ENCODE data around the gene TTC21A.
A peak's percentile ranks its signal among the peaks of the same experiment; 100 is the strongest.
"Not testable (repeated sequence)": the region's sequence is repeated elsewhere in the genome, so short reads cannot be mapped to it uniquely, and the experiment has no call there.

TTC21A gene

GRCh38 chr3:39150803-39151631, 43.5 kb downstream of the TTC21A start:
- DNase-seq, result peak; percentile 30 to 57

DNA sequence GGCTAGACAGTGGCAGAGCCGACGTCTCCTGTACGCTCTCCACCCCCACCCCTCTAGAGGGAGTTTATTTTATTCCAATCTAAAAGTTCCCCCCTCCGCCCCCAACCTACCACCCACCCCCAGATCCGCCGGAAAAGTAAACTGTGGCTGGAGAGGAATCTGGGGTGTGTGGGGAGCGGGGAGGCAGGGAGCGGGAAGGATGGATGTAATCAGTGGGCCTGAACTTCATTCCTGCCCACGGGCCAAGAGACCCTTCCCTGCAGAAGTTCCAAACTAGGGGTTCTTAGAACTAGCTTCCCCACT, 46.4 kb downstream of the TTC21A start:
- DNase-seq, result no peak

DNA sequence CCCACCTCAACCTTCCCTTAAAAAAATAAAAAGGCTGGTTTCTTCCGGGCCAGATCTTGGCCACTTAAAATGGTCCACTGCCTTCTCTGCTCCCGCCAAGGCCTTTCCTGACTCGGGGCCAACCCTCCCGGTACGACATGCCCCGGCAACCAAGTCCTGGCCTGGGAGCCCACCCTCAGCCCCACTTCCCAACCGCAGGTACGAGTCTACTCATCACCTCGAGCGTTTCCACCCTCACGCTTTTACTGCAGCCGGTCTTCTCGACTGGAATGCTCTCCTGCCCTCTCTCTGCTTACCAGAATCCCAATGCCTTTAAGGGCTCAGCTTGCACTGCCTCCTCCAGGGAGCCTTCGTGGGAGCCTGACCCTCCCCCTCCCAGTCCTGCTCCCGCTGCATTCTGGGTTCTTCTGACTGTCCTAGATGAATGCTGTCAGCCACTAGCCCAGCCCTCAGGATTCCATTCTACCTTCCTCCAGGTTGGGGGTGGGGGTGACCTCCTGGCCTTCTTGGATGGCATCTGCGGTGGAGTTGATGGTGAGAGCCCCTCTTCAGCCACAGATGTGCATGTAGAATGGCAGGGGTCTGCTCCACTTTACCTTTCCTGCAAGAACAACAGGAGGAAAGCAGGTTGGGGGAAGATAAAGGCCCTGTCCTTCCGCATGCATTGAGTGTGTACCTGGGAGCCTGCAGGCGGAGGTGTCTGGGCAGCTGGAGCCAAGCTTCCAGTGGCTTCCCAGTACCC, 47.0 kb downstream of the TTC21A start:
- no peak for DNase-seq

GRCh38 chr3:39156421-39156820, 48.9 kb downstream of the TTC21A start:
- DNase-seq, result no peak

- DNase-seq, result no peak
These were observed 49.9 kb downstream of the TTC21A start for GRCh38 chr3:39157359-39157758.

DNA sequence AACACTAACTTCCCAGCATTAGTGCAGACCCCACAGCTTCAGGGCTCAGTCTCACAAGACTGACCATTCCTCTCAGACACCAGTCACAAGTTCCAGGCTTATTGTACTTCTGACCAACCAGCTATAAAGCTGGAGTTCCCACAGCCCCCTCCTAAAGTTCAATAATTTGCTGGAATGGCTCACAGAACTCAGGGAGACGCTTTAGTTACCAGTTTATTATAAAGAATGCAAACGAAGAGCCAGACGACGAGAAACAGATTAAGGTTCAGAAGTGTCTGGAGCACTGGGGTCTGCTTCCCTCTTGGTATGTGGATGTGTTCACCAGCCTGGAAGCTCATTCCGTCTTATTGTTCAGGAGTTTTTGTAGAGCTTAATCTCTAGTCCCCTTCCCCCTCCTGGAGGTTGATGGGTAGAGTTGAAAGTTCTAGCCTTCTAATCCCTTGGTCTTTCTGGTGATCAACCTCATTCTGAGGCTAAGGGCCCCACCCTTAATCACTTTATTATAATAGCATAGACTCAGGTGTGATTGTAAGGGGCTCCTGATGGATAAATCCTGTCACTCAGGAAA, 50.8 kb downstream of the TTC21A start:
- no peak for DNase-seq

GRCh38 chr3:39164414-39164813, 56.9 kb downstream of the TTC21A start:
- no peak for DNase-seq

- no peak for DNase-seq
These were observed 58.0 kb downstream of the TTC21A start for GRCh38 chr3:39165518-39165917.

GRCh38 chr3:39166134-39166710, 58.7 kb downstream of the TTC21A start:
- DNase-seq, result no peak

DNA sequence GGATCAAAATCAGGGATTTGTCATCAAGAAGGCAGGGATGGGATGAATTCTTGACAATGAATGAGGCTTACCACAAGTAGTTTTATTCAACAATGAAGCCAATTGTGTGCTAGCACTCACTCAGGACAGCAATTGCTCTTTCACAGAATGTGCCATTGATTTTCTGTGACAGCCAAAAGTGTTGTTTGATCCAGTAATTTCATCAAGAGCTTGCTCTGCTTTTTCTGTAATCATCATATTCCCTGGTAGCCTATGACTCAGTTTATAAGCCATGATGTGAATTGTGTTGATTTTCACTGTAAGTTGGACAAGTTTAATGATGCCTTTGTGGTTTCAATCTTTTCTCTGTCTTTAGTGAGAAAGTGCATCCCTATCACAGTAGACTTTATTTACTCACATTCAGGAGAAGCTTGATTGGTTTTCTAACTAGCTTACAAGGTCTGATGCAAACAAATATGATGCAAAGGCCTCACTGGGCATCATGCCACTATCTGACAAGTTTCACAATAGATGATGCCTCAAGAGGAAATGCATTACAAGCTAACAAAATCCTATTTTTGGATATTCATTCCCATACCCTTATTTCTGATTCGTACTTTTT, 59.6 kb downstream of the TTC21A start:
- DNase-seq, result no peak

- DNase-seq, result no peak
These were observed 60.8 kb downstream of the TTC21A start for GRCh38 chr3:39168156-39168780.

DNA sequence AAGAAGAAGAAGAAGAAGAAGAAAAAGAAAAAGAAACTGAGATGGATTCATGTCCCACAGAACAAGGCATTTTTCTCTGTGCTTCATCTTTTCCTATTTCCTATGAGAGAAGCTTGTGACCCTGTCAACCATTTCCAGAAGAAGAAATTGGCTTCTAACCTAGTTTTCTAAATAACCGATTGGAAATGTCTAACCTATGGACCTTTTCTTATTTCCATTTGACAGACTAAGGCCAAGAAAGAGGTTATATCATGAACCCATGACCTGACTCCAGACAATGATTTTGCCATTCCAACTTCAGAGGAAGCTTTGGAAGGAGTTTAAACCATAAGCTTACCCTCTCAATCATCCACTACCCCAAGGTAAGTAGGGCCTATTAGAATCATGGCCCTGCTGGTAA, 62.2 kb downstream of the TTC21A start:
- no peak for DNase-seq

- DNase-seq, result no peak
These were observed 63.0 kb downstream of the TTC21A start for GRCh38 chr3:39170461-39170860.

DNA sequence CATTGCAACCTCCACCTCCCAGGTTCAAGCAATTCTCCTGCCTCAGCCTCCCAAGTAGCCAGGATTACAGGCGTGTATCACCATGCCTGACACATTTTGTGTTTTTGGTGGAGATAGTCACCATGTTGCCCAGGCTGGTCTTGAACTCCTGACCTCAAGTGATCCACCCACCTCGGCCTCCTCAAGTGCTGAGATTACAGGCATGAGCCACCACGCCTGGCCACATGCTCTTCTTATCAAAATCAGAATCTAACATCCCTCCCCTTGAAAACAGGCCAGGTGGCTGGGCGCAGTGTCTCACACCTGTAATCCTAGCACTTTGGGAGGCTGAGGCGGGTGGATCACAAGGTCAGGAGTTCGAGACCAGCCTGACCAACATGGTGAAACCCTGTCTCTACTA, 63.4 kb downstream of the TTC21A start:
- not testable (repeated sequence) for DNase-seq

DNA sequence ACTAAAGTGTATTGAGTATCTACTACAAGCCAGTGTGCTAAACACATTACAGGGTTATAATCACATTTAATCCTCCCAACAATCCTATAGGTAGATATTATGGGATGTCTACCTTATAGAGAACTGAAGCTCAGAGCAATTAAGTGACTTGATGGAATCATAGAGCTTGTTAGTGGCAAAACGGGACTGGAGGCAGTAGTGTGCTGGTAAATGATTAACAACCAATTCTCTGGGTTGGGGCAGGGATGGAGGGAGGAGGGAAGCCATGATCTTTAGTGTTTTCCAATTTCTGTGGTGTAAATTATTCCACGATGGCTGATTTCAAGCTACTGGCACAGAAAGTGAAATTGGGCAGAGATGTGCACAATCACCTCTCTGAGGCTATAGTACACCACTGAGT, 64.4 kb downstream of the TTC21A start:
- no peak for DNase-seq

- no peak for DNase-seq
These were observed 66.0 kb downstream of the TTC21A start for GRCh38 chr3:39173318-39174125.

DNA sequence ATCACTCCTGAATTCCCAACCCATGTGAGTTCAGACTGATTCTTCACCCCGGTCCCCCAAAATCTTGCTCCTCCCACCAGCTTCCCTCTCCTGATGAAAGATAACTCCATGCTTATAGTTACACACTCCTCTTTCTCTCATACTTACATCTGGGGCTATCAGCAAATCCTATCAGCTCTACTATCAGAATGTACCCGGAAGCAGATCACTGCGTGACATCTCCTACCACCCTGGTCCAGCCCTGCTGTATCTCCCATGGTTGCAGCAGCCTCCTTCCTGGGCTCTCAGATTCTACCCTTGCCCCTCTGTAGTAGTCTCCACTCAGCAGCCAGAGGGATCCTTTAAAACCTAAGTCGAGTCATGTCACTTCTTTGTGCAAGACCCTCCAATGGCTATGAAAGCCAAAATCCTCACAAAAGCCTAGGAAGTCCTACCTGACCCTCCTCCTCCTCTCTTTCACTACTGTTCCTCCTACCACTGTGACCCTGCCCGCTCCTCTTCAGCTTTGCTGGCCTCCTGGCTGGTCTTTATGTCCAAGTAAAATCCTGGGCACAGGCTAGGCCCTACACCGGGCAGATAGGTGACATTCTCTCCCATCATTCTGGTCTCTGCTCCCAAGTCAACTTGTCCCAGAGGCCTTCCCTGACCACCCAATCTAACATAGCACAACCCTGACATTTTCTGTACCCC, 68.7 kb downstream of the TTC21A start:
- no peak for DNase-seq

DNA sequence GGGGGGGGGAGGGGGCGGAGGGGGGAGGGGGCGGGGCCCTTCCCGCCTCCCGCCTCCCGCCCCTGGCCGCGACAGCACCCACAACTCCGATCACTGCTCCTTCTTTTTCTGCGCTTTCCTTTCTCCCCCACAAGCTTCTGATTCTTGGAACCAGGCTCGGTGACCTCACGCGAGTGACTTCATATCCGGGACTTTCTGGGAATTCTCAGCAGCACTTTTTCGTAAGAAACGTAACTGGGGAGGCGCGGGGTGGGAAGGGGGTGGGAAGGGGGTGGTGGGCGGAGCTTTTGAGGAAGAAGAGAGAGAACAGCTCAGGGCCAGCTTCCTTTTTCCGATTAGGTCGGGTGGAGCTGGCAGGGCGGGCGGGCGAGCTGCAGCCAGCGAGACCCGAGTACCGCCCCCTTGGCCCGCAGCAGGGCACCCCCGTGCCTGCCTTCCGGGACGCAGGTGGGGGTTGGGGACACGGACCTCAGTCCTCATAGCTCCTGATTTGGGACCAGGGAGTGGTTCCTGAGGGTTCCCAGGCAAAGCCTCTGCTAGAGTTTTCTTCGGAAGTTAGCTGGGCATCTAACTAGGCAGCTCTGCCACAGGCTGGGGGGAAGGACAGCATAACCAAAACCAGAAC, 70.3 kb downstream of the TTC21A start:
- DNase-seq, result peak; percentile 30 to 60

DNA sequence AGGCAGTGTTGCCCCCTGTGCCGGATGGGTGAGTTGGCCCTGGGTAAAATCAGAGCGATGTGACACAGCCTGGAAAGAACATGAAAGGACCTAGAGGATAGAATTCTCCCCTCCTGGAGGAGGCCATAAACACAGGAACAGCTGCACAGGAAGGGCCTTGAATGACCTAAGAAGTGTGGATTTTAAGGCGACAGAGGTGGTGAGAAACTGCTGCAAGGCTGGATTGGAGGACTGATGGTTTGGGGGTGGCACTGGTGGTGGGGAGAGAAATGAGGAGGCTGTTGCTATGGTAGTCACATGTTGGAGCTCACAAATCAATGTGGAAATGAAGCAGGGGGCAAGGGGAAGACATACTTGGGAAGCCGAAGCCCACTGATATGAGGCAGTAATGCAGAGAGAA, 71.1 kb downstream of the TTC21A start:
- DNase-seq, result no peak

GRCh38 chr3:39180183-39180545, 72.7 kb downstream of the TTC21A start:
- DNase-seq, result no peak

Measured in NCI-H446 (cell line).